NCI-H446 treated with DMSO at 0.1 percent for 48 hours (cell line): ENCODE results near the gene CDC37L1.

Experiments used
- DNase-seq: peaks from one replicate; lab custom pipeline; 2025; lab: John Stamatoyannopoulos, UW

Gene CDC37L1

DNA sequence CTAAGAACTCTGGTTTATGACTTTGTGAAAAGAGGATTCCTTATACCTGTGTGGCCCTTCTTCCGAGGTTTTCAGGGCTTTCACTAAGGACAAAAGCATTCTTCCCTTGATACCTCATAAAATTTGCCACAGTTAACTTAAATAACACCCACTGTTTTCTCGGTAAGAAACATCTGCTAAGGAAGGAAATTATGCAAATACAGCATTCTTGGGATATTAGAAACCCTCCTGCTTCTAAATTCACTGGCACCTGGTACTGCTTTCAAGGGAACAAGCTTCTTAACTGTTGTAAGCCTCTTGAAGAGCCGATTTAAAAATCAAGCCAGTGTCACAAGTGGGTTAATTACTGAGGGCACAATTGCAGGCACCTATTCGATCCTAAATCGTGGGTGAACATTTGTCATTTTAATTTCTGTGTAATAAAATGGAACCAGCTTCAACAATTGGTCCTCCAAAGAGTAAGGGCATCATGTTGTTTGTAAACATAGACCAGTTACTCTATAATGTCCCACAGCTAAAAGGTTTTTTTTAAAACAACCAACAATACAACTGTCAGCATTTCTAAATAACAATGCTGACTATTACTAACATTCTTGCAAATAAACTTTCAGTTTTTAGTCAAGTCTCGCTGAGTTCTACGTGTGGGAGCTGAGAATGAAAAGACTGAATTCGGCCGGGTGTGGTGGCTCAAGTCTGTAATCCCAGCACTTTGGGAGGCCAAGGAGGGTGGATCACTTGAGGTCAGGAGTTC lies 35.1 kb downstream of the CDC37L1 start:
- DNase-seq: no peak

GRCh38 chr9:4716163-4716562 lies 36.8 kb downstream of the CDC37L1 start:
- DNase-seq: no peak

GRCh38 chr9:4717815-4718214 lies 38.4 kb downstream of the CDC37L1 start:
- DNase-seq: no peak

- no peak for DNase-seq
Measured at GRCh38 chr9:4718911-4719310, 39.5 kb downstream of the CDC37L1 start.

DNA sequence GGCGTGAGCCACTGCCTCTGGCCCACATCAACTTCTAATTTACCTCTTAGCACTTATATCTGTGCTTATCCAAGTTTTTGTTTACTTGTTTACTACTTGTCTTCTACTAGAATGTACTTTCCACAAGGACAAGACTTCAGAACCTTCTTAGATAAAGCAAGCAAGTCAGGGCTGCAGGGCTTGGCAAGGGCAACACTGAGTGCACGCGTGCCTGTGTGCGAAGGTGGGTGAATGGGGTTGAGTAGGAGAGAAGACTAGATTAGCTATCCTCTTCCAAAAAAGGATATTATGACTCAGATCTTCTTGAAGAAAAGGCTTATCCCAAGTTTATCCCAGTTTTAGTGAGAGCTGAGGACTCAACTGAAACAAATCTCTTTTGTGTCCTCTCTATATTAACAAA lies 42.4 kb downstream of the CDC37L1 start:
- DNase-seq: no peak

DNA sequence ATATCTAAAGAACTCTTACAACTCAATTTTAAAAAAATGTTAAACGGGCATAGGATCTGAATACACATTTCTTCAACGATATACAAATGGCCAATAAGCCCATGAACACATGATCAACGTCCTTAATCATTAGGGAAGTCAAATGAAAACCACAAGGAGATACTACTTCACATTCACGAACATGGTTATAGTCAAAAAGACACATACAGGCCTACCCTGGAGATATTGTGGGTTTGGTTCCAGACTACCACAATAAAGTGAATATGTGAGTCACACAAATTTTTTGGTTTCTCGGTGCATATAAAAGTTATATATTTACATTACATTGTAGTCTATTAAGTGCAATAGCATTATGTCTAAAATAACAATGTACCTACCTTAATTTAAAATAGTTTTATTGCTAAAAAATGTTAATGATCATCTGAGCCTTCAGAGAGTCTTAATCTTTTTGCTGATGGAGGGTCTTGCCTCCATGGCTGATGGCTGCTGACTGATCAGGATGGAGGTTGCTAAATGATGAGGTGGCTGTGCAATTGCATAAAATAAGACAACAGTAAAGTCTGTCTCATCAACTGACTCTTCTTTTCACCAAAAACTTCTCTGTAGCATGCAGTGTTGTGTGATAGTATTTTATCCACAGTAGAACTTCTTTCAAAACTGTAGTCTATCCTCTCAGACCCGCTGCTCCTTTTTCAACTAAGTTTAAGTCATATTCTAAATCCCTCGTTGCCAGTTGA lies 46.5 kb downstream of the CDC37L1 start:
- DNase-seq: no peak

DNA sequence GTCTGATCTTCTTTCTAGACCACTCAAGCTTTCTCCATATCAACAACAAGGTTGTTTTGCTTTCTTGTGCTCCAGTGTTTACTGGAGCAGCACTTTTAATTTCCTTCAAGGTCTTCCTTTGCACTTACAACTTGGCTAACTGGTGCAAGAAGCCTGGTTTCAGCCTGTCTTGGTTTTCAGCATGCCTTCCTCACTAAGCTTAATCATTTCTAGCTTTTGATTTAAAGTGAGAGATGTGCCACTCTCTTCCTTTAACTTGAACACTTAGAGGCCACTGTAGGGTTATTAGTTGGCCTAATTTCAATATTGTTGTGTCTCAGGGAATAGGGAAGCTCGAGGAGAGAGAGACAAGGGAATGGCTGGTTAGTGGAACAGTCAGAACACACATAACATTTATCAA lies 48.2 kb downstream of the CDC37L1 start:
- DNase-seq: no peak

GRCh38 chr9:4732890-4733289 lies 53.5 kb downstream of the CDC37L1 start:
- no peak for DNase-seq

DNA sequence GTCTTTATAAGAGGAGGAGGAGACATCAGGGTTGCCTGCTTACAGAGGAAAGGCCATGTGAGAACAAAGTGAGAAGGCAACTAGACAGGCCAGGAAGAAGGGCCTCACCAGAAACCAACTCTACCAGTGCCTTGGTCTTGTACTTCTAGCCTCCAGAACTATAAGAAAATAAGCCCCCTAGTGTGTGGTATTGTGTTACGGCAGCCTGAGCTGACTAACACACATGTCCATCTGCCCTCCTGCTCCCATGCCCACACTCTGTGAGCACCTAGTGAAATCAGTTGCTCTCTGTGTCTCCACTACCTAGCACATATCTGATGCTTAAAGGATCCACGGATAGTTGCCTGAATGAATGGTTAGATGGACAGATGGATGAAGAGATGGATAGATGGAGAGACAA lies 54.8 kb downstream of the CDC37L1 start:
- no peak for DNase-seq

DNA sequence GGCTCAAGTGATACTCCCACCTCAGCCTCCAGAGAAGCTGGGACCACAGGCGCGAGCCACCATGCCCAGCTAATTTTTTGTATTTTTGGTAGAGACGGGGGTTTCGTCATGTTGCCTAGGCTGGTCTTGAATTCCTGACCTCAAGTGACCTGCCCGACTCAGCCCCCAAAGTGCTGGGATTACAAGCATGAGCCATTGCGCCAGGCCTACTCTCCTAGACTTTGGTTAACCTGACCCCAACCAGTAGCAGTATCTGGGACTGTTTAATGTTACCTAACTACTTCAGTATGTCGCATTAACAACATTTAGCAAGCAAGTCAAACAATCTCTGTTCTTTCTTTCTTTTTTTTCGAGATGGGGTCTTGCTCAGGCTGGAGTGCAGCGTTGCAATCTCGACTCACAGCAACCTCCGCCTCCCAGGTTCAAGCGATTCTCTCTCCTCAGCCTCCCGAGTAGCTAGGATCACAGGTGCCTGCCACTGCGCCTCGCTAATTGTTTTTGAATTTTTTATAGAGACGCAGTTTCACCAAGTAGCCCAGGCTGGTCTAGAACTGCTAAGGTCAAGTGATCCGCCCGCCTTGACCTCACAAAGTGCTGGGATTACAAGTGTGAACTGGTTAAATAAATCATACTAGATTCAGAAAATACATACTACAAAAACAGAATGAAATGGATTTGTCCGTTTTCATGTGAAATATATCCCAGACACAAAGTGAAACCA lies 59.7 kb downstream of the CDC37L1 start:
- no peak for DNase-seq

DNA sequence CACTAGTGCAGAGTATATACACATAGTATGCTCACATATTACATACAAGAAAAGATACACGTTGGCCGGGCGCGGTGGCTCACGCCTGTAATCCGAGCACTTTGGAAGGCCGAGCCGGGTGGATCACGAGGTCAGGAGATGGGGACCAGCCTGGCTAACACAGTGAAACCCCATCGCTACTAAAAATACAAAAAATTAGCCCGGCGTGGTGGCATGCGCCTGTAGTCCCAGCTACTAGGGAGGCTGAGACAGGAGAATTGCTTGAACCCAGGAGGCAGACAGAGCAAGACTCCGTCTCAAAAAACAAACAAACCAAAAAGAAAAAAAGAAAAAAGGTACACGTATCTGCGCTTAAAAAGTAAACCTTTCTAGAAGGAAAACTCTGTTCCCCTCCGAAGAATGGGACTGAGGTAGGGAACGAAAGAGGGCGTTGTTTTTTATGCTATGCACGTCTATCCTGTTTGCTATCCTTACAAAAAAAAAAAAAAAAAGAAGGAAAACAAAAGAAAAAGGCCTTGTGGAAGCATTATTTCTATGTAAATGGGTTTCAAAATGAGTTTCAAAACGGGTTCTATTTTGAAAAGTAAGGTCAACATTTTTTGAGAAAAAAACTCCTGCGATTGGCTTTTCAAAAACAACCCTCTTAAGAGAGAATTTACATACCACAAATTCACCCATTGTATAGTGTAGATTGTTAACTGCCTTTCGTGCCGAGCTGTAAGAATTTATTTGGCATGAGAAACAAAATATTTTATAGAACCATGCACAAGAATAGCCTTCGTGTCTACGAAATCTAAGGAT lies 60.4 kb downstream of the CDC37L1 start:
- DNase-seq: no peak

GRCh38 chr9:4740388-4740637 lies 60.9 kb downstream of the CDC37L1 start:
- no peak for DNase-seq

DNA sequence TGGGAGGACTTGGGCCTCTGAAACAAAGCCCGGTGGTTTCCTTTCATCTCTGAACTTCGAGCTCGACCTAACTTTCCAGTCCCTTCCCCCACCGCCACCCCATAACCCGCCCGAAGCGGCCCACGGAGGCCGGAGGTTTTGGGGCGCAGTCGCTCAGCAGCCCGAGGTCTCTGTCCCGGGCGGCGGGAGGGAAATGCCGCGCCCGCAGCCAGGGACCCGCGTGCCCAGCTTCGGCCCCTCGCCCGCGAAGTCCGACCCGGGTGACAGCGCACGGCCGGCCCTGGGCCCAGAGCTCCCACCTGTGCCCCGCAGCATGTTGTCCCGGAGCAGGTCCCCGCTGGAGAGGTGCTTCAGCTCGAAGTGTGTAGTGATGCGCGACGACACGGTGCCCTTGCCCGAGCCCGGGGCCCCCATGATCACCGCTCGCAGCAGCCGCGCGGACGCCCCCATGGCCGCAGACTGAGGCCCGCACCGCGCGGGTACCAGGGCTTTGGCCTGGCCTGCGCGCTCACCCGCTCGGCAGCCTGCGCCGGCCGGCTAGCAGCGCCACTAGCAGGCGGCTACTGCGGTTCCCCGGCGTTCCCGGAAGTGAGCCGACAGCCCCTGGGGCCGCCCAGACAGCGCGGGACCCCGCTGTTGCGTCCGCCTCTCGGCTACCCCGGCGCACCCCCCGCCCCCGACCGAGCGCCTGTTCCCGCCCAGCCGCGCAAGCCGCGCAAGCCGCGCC lies 61.4 kb downstream of the CDC37L1 start, which contains the start of gene AK3:
TSS of gene AK3 (minus strand) at position 565 of the 727 bp plus-strand sequence. CDS start at position 450, 115 bp downstream.
- peak; percentile 72 for DNase-seq

- no peak for DNase-seq
Measured at GRCh38 chr9:4741365-4742089, 62.2 kb downstream of the CDC37L1 start.

- DNase-seq: no peak
Measured at GRCh38 chr9:4742246-4742645, 62.9 kb downstream of the CDC37L1 start.

- no peak for DNase-seq
Measured at GRCh38 chr9:4743131-4743875, 63.9 kb downstream of the CDC37L1 start.

DNA sequence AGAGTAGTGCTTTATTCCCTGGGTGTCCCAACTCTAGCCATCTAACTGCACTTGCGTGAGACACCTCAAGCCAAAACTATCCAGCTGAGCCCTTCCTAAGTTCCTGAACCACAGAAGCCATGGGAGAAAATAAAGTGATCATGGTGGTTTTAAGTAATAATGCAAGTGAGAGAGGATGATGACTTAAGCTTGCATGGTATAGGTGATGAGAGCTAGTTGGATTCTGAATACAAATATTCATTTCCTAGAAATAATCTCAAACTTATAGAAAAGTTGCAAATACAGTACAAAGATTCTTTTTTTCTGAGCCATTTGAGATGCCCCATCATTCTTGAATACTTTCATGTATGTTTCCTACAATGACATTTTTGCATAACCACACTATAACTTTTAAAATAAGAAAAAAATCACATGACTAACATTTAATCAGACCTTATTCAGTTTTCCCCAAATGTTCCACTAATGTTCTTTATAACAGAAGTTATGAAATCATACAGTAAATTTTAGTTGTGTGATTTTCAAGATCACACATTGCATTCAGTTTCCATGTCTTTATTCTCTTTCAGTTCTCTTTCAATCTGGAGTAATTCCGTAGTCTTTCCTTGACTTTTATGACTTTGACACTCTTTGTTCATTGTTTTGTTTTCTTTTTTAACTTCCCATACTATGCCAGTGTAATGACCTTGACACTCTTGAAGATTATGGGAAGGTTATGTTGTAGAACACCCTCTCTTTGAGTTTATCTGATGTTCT lies 67.1 kb downstream of the CDC37L1 start:
- DNase-seq: no peak

DNA sequence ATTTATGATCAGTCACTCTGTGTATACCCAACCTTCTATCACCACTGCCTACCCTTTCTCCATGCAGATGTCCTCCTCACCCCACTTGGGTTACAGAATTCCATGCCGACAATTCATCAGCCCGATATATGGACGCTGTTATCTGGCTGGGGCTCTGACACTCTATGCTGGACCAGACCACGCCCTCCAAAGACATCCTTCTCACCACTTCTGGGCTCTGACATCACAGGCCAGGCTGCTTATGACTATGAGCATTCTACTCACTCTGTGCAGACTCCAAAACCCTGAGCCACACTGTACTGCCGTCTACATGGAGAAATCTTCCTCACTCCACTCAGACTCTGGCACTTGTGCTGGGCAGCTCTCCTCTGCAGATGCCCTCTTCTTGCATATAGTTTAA lies 69.2 kb downstream of the CDC37L1 start:
- DNase-seq: no peak

DNA sequence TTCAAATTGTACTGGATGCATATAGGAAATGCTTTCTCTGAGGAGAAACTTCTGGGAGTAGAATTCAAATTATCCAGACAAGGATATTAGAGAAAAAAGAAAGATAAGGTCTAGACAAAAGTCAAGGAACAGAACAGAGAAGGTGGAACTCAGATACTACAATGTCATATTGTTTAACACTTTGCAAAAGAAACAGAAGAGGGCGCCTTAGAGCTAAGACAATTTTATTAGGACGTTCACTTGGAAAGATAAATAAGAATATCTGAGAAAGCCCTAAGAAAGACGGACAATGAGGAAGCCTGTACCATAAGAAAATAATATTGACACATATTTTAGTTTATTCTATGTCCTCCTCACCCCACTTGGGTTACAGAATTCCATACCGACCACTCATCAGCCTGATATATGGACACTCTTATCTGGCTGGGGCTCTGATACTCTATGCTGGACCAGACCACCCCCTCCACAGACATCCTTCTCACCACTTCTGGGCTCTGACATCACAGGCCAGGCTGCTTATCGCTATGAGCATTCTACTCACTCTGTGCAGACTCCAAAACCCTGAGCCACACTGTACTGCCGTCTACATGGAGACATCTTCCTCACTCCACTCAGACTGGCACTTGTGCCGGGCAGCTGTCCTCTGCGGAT lies 70.8 kb downstream of the CDC37L1 start:
- DNase-seq: peak; percentile 32
